Measurements from ENCODE around the gene ABHD17C.

Gene ABHD17C

GRCh38 chr15:80732818-80733217 lies 37.7 kb downstream of the ABHD17C start:
- TF ChIP-seq CTCF (IDR thresholded peaks at IDR 0.05; ENCODE audit: low read depth, low read length), result no peak
- H3K4me3 ChIP-seq (ENCODE audit: low read depth, low read length), result no peak overlapping the region
- DNase-seq (ENCODE audit: low read depth, low spot score), result no peak
- in situ Hi-C loops (cut with HindIII; ENCODE audit: low sequenced_read_pairs), result no loop called here

GRCh38 chr15:80733460-80733859 lies 38.4 kb downstream of the ABHD17C start:
- H3K4me3 ChIP-seq (ENCODE audit: low read depth, low read length), result no peak overlapping the region
- DNase-seq (ENCODE audit: low read depth, low spot score), result no peak
- in situ Hi-C loops (cut with HindIII; ENCODE audit: low sequenced_read_pairs), result no loop called here
- TF ChIP-seq CTCF (IDR thresholded peaks at IDR 0.05; ENCODE audit: low read depth, low read length), result no peak

GRCh38 chr15:80735344-80735743 lies 40.2 kb downstream of the ABHD17C start:
- in situ Hi-C loops (cut with HindIII; ENCODE audit: low sequenced_read_pairs), result no loop called here
- no peak for DNase-seq (ENCODE audit: low read depth, low spot score)
- TF ChIP-seq CTCF (IDR thresholded peaks at IDR 0.05; ENCODE audit: low read depth, low read length), result no peak
- no peak overlapping the region for H3K4me3 ChIP-seq (ENCODE audit: low read depth, low read length)

GRCh38 chr15:80736560-80736959 lies 41.5 kb downstream of the ABHD17C start:
- TF ChIP-seq CTCF (IDR thresholded peaks at IDR 0.05; ENCODE audit: low read depth, low read length), result no peak
- H3K4me3 ChIP-seq (ENCODE audit: low read depth, low read length), result no peak overlapping the region
- peak; percentile 32 for DNase-seq (ENCODE audit: low read depth, low spot score)
- in situ Hi-C loops (cut with HindIII; ENCODE audit: low sequenced_read_pairs), result no loop called here

GRCh38 chr15:80739919-80740318 lies 44.8 kb downstream of the ABHD17C start:
- in situ Hi-C loops (cut with HindIII; ENCODE audit: low sequenced_read_pairs), result no loop called here
- no peak for TF ChIP-seq CTCF (IDR thresholded peaks at IDR 0.05; ENCODE audit: low read depth, low read length)
- no peak for DNase-seq (ENCODE audit: low read depth, low spot score)
- no peak overlapping the region for H3K4me3 ChIP-seq (ENCODE audit: low read depth, low read length)

GRCh38 chr15:80742081-80742480 lies 47.0 kb downstream of the ABHD17C start:
- no peak for TF ChIP-seq CTCF (IDR thresholded peaks at IDR 0.05; ENCODE audit: low read depth, low read length)
- in situ Hi-C loops (cut with HindIII; ENCODE audit: low sequenced_read_pairs), result no loop called here
- H3K4me3 ChIP-seq (ENCODE audit: low read depth, low read length), result no peak overlapping the region
- no peak for DNase-seq (ENCODE audit: low read depth, low spot score)
